NOMO-1 treated with DMSO at 0.1 percent for 48 hours (cell line): ENCODE measurements around the gene ZMYM2.
A peak's percentile ranks its signal among the peaks of the same experiment; 100 is the strongest.

Source experiments
- DNase-seq: peaks from one replicate; lab custom pipeline; 2025; ENCODE audit not compliant: unreplicated experiment; lab: John Stamatoyannopoulos, UW

ZMYM2 gene

DNA sequence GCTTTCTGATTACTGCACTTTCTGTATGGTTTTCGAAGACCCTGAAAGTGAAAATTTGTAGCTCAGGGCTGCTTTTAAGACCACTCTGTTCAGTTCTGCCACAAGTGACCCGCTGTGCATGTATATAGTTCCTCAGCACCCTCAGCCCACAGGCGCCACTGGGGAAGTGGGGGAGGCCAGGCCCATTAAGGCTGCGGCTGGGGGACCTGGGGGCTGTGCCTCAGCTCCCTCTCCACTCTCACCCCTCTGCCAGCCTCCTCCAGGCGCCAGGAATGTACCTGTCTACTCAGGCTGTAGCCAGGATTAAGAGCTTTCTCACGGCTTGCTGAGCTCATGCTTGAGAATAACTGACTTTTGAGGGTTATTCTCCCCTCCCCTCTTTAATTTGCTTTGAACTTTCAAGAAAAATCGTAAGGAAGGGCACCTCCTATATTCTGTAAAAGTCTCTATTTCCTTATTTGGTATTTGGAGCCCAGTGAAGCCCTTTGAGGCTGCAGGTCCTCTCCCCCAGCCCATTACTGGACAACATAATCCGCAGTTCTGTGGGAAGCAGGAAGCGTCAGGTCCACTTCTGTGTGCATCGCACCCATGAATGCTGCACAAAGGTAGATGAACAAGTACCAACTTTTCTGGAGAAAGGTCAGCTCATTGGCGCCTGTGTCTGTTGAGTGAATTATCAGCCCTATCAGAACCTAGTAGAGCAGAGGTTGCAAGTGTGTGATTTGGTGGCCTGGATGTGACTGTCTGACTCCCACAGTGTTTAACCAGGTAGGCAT, 172.7 kb downstream of the ZMYM2 start:
- DNase-seq: no peak

DNA sequence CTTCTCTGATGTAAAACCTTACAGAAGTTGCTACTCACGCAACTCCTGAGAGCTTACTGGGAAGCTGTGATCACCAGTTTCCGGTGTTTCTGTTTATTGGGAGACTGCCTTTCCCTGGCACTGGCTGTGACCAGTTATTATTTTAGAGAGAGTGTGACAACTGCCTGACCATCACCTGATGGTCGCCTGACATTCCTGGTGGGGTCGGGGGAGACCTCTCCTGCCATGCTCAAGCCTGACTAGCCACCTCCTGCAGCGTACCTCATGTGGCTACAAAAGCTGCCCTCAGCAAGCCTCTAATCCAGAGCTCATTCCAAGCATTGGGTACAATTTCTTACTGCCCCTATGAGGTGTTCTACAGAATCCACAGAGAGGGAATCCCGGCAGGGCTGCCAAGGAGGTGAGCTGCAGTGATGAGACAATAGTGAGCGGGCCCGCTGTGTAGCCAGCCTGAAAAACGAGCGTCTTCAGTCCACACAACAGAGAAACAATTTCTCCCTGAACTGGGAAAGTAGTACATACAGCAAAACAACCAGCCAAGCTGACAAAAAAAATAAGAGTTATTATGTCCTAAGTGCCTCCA, 173.6 kb downstream of the ZMYM2 start:
- no peak for DNase-seq

DNA sequence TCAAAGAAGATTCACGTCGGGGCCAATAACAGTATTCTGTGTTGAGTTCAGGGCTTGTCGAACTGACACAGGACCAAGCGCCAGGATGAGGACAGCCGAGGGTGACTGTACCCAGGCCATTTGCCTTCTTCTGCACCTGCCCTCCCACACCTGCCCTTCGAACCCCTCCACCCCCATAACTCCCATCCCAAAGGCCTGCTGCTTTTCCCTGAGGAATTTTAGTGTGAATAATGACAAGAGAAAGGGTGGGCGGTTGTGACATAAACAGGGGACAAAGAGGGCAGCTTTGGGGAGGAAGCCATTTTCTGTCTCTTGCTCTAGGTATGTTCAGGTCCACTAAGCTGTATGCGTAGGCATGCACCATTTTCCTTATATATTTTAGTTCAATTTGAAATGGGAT, 176.2 kb downstream of the ZMYM2 start:
- no peak for DNase-seq

DNA sequence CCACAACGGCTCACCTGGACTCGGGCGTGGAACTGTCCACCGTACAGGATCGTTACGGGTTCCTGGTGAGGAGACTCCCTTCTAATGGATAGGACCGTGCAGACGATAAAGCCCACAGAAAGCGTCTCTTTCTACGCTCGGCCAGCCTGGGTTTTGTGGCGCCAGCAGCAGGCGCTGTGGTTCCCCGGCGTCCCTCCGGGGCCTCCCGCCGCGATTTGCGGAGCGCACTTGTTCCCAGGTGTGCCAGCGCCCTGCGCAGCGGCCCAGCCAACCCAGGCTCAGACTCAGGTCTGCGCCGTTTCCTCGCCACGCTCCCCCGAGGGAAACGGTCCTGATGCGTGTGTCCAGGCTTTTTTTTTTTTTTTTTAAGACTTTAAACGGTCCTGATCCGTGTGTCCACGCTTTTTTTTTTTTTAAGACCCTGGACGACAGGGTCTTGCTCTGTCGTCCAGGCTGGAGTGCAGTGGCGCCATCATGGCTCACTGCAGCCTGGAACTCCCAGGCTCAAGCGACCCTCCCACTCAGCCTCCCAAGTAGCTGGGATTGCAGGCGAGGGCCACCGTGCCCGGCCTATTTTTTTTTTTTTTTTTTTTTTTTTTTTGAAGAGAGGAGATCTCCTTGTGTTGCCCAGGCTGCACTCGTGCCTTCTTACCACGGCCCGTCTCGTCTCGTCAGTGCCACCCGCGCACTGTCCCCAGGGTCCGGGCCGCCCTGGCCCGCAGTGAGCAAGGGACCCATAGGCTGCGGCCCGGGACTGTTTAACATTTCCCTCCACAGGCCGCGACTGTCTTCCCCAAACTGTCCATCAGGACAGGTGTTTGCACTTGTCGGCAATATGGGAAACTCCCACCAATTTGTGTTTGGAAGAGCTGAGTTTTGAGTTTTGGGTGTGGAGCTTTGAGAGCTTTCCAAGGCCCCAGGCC, 178.5 kb downstream of the ZMYM2 start:
- peak; percentile 40 for DNase-seq

DNA sequence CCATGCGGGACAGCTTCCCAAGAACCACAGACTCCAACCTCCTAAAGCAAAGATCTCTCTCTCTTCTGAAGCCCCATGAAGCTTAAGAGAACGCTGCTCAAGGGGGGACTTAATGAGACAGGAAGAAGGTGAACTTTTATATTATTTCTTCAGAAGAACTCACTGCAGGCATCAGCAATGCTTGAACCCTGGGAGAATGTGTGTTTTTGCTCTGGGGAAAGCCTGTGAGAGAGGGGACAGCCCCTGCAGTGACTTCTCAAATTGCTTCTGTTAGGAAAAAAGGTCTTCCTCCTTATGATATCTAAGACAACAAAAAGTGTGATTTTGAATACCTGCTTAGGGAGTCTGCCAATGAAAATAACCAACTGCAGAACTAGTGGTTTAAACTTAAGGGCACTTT, 179.3 kb downstream of the ZMYM2 start:
- DNase-seq: no peak

DNA sequence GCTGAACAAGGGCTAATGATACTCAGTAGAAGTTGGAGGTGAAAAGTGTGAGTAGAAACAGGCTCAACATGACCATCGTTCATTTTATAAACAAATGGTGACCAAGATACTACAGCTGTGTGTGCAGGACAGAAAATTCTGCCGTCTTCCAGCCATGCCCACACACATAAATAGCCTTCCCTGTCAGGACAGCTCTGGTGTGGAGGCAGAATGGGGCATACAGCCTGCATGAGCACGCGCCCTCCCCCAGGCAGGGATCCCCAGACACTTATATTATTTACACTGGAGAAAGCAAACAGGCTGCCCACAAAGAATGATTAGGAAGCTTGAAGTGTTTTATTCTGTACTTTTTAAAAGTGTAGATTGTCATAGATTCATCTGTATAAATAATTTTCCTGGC, 182.0 kb downstream of the ZMYM2 start:
- DNase-seq: no peak
